Upper lobe of left lung (tissue), 4 donors: Measurements from ENCODE around the gene PIAS2.
"Not testable (repeated sequence)": the region's sequence is repeated elsewhere in the genome, so short reads cannot be mapped to it uniquely, and the experiment has no call there.

ENCODE experiments used
- EP300 ChIP-seq, 4 donors: sonication (generic); formaldehyde crosslinking; IDR thresholded peaks; one replicate each; pipeline ENCODE4 v1.5.1; 2017; ENCODE audit warnings: antibody characterized with exemption in 4 of 4, control low read depth in 2 of 4
- POLR2A ChIP-seq, 4 donors: fragments of 450-650 bp; IDR thresholded peaks; one replicate each; pipeline ENCODE4 v1.5.1; 2016 to 2017; ENCODE audit warnings: antibody characterized with exemption in 4 of 4, mild to moderate bottlenecking in 2 of 4
- TF ChIP-seq, protein P1 (sequence below), 6 experiments: fragments of 450-650 bp in 4 of 6; fragments of 200-600 bp in 2 of 6; sonication (generic) in 2 of 6; IDR thresholded peaks; one replicate each; pipeline ENCODE4 v1.5.1; 2016 to 2019; ENCODE audit warnings: antibody characterized with exemption in 6 of 6

DNA sequence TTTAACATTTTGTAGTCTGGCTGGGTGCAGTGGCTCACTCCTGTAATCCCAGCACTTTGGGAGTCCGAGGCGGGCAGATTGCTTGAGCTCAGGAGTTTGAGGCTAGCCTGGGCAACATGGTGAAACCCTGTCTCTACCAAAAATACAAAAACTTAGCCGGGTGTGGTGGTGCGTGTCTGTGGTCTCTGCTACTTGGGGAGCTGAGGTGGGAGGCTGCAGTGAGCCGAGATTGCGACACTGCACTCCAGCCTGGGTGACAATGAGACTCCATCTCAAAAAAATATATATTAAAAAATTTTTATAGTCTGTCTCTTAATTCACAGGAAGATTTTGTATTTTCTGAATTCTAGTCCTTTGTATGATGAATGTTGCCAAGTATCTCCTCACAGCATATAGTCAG lies 121.4 kb downstream of the PIAS2 start:
- TF ChIP-seq POLR2A, EP300 (IDR thresholded peaks at IDR 0.05): not testable (repeated sequence)
- TF ChIP-seq, protein P1, sequence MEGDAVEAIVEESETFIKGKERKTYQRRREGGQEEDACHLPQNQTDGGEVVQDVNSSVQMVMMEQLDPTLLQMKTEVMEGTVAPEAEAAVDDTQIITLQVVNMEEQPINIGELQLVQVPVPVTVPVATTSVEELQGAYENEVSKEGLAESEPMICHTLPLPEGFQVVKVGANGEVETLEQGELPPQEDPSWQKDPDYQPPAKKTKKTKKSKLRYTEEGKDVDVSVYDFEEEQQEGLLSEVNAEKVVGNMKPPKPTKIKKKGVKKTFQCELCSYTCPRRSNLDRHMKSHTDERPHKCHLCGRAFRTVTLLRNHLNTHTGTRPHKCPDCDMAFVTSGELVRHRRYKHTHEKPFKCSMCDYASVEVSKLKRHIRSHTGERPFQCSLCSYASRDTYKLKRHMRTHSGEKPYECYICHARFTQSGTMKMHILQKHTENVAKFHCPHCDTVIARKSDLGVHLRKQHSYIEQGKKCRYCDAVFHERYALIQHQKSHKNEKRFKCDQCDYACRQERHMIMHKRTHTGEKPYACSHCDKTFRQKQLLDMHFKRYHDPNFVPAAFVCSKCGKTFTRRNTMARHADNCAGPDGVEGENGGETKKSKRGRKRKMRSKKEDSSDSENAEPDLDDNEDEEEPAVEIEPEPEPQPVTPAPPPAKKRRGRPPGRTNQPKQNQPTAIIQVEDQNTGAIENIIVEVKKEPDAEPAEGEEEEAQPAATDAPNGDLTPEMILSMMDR (IDR thresholded peaks at IDR 0.05), result not testable (repeated sequence)
